Stimulated activated CD8-positive, alpha-beta memory T cell treated with anti-CD3 and anti-CD28 coated beads, Interleukin-7, amount 100 ng/mL, for 4 hours (primary cell): Measurements from ENCODE around the gene SHISAL2B.
"Not testable (repeated sequence)": the region's sequence is repeated elsewhere in the genome, so short reads cannot be mapped to it uniquely, and the experiment has no call there.

Source experiments
- DNase-seq, 2 donors: peaks; one replicate each; pipeline ENCODE4 v3.0.0-alpha.2; 2020; ENCODE audit warnings: low read depth in 2 of 2

Gene SHISAL2B

DNA sequence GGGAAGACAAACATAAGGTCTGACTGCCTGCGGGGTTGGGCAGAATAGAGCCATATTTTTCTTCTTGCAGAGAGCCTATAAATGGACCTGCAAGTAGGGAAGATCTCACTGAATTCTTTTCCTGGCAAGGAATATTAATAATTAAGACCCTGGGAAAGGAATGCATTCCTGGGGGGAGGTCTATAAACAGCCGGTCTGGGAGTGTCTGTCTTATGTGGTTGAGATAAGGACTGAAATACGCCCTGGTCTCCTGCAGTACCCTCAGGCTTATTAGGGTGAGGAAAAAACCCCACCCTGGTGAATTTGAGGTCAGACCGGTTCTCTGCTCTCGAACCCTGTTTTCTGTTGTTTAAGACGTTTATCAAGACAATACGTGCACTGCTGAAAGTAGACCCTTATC, 6.1 kb downstream of the SHISAL2B start:
- DNase-seq, result not testable (repeated sequence)

DNA sequence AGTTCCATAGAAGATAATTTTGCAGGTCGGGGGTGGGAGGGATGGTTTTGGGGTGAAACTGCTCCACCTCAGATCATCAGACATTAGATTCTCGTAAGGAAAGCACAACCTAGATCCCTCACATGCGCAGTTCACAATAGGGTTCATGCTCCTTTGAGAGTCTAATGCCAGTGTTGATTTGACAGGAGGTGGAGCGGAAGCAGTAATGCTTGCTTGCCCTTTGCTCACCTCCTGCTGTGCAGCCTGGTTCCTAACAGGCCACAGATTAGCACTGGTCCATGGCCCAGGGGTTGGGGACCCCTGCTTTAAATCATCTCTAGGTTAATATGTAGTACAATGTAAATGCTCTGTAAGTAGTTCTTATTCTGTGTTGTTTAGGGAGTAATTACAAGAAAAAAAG, 10.5 kb downstream of the SHISAL2B start:
- no peak for DNase-seq

DNA sequence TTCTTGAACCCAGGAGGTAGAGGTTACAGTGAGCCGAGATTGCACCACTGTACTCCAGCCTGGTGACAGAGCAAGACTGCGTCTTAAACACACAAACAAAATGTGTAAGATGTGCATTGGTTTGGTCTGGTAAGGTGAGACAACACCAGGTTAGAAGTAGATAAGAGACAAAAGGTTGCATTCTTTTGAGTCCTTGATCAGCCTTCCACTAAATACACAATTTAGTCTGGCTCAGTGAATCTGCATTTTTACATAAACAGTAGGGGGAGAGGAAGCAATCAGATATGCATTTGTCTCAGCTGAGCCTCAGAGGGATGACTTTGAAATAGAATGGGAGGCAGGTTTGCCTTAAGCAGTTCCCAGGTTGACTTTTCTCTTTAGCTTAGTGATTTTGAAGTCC, 15.8 kb downstream of the SHISAL2B start:
- DNase-seq, result not testable (repeated sequence)

DNA sequence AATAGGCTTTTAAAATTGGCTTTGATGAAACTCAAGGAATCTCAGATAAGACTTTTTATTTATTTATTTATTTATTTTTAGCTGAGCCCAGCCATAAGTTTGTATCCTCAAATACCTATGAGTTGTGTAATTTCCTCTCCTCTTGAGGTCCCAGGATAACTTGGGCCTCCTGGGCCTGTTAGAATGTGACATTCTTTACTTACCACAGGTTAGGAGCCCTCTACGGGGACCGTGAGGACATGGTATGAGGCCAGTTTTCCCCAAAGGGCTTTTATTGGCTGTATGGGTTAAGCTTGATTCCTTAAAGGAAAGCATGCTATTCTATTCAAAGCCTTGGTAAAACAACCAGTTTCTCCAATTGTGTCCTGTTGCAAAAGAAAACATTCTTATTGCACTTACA, 16.9 kb downstream of the SHISAL2B start:
- no peak for DNase-seq

DNA sequence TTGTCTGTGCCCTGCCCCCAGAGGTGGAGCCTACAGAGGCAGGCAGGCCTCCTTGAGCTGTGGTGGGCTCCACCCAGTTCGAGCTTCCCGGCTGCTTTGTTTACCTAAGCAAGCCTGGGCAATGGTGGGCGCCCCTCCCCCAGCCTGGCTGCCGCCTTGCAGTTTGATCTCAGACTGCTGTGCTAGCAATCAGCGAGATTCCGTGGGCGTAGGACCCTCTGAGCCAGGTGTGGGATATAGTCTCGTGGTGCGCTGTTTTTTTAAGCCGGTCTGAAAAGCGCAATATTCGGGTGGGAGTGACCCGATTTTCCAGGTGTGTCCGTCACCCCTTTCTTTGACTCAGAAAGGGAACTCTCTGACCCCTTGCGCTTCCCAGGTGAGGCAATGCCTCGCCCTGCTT, 24.2 kb downstream of the SHISAL2B start:
- not testable (repeated sequence) for DNase-seq

DNA sequence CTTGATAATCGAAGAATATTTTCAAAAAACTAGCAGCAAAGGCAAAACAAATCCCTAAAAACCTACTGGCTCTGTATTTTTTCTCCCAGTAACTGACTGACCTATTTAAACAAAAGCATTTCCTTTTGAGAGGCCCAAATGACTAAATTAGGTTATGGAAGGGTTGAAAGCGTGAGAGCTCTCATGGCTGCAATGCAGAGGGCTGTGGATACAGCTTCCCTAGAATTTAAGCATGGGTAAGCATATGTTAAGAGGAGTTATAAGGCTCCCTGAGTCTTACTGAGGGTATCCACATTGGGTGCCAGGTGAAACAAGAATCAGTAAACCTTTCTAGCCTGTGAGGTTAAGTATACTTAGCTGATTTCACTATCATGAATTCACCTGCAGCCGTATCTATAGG, 32.3 kb downstream of the SHISAL2B start:
- DNase-seq, result no peak

DNA sequence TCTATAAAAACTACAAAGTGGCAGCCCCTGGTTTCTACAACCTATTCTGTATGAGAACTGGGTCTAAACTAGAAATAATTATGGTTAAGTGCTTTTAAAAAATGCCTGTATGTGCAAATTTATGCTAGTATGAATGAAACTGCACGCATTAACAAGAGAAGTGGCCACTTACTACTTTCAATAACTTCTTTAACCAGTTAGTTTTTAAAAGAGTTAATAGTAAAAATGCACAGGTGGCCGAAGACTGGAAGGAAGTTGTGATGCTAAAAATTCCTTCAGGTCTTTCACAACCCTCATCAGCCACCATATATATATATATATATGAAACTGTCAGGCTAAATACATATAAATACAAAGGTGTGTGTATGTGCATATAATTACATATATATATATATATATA, 36.8 kb downstream of the SHISAL2B start:
- DNase-seq, result no peak

- no peak for DNase-seq
Observed at GRCh38 chr5:64742411-64742810, 52.1 kb downstream of the SHISAL2B start.

DNA sequence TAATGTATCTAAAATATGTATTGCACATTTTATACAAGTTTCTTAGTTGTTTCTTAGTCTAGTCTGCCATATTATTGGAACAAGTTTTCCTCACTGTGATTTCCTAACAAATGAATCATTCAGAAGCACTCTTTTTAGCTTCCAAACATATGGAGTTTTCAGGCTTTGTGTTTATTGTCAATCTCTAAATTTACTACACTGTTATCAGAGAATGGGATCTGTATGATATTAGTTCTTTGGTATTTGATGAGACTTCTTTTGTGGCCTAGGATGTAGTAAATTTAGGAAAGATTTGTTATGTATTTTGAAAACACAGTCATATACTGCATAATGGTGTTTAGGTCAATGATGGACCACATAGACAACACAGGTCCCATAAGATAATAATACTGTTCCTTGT, 52.5 kb downstream of the SHISAL2B start:
- DNase-seq, result no peak

DNA sequence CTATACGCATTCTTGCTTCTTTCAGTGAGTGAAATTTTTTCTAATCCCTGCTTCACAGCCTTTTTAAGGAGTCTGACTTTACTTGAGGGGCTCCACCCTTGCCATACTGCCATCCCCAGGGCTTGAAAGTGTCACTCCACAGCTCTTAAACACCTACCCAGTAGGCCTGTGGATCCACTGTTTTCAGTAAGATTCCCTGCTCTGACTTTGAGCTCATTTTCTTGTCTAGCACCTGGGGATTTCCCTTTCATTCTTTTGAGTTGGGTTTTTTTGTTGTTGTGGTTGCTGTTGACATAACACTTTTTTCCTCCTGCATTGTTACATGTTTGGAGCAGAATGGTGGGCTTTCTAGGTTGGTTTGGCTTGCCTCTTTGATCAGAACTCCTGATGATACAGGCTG, 54.6 kb downstream of the SHISAL2B start:
- no peak for DNase-seq

DNA sequence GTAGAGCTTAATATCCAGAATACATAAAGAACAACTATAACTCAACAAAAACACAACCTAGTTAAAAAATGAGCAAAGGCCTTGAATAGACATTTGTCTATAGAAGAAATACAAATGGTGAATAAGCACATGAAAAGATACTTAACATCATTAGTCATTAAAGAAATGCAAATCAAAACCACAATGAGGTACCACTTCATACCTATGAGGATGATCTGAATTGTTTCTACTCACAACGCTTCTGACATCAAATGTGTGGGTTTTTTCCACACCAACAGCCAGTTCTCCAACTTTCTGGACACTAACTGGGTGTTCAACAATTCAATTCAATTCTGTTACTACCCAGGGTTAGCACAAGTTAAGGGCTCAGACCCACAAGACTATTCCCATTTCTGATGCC, 56.1 kb downstream of the SHISAL2B start:
- DNase-seq, result no peak

- no peak for DNase-seq
Observed at GRCh38 chr5:64749385-64749784, 59.1 kb downstream of the SHISAL2B start.

DNA sequence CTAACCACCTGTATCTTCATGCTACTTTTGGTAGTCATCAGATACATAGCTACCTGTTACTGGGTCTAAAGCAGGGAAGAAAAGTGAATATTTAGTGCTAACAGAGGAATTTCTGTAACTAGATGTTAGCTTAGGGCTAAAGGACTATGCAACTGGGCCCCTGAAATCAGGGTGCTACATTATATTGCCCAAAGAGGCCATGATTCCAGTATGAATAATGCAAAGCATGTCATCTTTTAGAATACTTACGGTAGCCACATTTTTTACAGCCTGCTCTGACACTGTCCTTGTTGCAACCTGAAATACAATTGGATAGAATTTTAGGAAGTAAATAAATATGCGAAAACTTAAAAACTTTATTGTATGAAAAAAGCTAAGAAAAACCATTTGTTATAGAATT, 63.8 kb downstream of the SHISAL2B start:
- no peak for DNase-seq

DNA sequence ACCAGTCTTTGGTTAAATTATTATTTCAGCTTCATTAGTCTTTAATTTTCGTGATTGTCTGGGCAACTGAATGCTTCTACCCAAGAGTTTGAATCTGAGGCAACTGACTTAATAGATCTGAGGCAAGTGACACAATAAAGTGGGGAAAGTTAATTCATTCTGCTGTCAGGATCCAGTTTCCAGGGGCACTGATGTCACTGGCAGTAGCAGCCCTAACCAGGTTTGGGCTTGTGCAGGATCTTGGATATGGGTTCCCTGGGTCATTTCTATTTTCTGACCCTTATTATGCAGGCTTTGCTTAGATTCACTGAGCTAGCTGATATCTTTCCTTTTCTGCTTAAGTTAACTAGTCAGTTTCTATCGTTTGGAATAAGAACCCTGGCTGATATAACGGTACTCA, 68.6 kb downstream of the SHISAL2B start:
- DNase-seq, result no peak

GRCh38 chr5:64759960-64760660, 69.8 kb downstream of the SHISAL2B start:
- no peak for DNase-seq

- no peak for DNase-seq
Observed at GRCh38 chr5:64763948-64764503, 73.7 kb downstream of the SHISAL2B start.

GRCh38 chr5:64765804-64766504, 75.7 kb downstream of the SHISAL2B start:
- no peak for DNase-seq

- DNase-seq, result no peak
Observed at GRCh38 chr5:64766941-64767340, 76.6 kb downstream of the SHISAL2B start.
